ENCODE measurements around the gene GPI.
A peak's percentile ranks its signal among the peaks of the same experiment; 100 is the strongest.

GPI gene

DNA sequence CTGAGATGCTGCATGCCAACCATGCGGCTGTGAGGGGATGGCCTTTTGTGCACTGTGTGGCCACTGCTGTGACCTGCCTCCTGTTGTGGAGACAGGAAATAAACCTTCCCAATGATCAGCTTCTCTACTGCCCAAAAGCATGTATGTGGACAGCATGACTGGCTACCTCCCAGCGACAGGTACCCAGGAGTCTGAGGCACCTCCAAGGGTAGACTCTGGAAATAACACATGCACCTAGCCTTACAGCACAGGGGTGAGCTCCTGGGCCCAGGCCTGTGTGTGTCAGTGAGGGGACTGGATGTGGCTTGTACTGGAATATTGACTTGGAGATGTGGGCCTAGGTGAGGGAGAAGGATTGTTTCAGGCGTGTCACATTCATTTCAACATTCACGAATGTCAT is 7.6 kb upstream of the GPI start:
- in situ Hi-C loops (cut with HindIII; ENCODE audit: low sequenced_read_pairs) = no loop called here
- no peak overlapping the region for H3K4me3 ChIP-seq (ENCODE audit: low read depth, low read length)
- no peak for DNase-seq (ENCODE audit: low read depth)
- TF ChIP-seq, protein P1, sequence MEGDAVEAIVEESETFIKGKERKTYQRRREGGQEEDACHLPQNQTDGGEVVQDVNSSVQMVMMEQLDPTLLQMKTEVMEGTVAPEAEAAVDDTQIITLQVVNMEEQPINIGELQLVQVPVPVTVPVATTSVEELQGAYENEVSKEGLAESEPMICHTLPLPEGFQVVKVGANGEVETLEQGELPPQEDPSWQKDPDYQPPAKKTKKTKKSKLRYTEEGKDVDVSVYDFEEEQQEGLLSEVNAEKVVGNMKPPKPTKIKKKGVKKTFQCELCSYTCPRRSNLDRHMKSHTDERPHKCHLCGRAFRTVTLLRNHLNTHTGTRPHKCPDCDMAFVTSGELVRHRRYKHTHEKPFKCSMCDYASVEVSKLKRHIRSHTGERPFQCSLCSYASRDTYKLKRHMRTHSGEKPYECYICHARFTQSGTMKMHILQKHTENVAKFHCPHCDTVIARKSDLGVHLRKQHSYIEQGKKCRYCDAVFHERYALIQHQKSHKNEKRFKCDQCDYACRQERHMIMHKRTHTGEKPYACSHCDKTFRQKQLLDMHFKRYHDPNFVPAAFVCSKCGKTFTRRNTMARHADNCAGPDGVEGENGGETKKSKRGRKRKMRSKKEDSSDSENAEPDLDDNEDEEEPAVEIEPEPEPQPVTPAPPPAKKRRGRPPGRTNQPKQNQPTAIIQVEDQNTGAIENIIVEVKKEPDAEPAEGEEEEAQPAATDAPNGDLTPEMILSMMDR (IDR thresholded peaks at IDR 0.05; ENCODE audit: low read depth, low read length, missing control alignments) = no peak

DNA sequence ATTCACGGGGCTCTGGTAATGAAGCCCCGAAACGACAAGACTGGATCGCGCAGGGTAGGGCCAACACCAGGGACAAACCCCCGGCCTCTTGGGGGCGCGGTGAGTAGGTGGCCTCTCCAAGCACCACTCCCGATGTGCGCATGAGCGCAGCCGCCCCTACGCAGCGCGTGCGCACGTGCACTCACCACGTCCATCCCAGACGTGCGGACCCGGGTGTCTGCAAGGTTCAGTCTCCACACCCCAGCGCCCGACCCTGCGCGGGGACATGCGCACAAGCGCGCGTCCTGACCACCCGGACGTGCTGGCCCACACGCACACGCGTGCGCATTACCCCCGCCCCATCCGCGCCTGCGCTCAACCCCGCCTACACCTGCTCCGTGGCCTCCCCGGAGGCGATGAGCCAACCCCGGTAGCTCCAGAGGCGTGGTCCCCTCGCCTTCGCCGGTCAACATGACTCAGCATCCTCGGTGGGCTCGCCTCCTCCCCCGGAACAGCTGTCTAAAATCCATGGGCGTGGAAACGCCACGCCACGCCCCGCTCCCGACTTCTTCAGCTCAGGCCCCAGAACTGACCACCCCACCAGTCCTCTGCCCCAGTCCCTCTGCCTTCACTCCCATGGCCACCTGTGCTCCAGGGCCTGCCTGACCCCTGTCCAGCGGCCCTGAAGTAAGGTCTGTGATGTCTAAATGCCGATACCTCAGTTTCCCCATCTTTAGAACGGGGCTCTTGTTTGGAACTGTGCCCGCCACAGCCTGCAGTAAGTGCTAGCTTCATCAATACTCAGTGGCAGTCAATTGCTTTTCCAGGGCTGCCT is 5.6 kb upstream of the GPI start:
- in situ Hi-C loops (cut with HindIII; ENCODE audit: low sequenced_read_pairs) = no loop called here
- TF ChIP-seq, protein P1 (IDR thresholded peaks at IDR 0.05; ENCODE audit: low read depth, low read length, missing control alignments) = peak; percentile 59

DNA sequence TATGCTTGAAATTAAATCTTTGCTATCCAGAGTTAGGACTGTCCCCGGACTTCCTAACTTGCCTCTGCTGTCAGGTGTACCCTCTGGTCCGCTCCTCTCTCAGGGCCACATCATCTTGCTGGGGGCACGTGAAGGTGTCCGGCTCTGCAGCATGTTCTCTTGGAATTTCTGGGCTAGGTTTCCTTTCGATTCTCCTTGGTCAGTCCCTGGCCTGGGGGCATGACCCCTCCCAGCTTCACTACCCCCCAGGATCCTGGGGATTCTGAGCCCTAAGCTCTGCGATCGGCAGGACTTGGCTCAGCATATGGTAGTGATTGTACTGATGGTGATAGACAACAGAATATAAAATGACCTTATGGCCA is 5.1 kb upstream of the GPI start:
- in situ Hi-C loops (cut with HindIII; ENCODE audit: low sequenced_read_pairs) = no loop called here
- no peak for DNase-seq (ENCODE audit: low read depth)
- H3K4me3 ChIP-seq (ENCODE audit: low read depth, low read length) = peak overlapping the region; percentile 41
- TF ChIP-seq, protein P1 (IDR thresholded peaks at IDR 0.05; ENCODE audit: low read depth, low read length, missing control alignments) = no peak

More for the DNA sequence above, 5.6 kb upstream of the GPI start:
- peak overlapping the region; percentile 41 for H3K4me3 ChIP-seq (ENCODE audit: low read depth, low read length)
- peak; percentile 84 for DNase-seq (ENCODE audit: low read depth)

DNA sequence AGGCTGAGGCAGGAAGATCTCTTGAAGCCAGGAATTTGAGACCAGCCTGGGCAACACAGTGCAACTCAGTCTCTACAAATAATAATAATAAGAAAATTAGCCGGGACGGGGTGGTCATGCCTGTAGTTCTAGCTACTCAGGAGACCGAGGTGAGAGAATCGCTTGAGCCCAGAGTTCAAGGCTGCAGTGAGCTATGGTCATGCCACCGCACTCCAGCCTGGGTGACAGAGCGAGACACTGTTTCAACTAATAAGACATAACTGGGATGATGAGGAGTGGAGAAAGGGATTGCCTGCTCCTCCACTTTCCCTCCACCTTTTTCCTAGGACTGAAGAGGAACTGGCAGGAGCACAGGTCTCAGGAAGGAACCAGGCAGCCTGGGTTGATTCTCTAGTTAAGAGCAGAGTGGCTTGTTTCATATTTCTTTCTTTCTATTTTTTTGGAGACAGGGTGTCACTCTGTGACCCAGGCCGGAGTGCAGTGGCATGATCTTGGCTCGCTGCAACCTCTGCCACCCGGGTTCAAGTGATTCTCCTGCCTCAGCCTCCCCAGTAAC is 4.6 kb upstream of the GPI start:
- H3K4me3 ChIP-seq (ENCODE audit: low read depth, low read length) = no peak overlapping the region
- in situ Hi-C loops (cut with HindIII; ENCODE audit: low sequenced_read_pairs) = no loop called here
- no peak for DNase-seq (ENCODE audit: low read depth)
- TF ChIP-seq, protein P1 (IDR thresholded peaks at IDR 0.05; ENCODE audit: low read depth, low read length, missing control alignments) = no peak

DNA sequence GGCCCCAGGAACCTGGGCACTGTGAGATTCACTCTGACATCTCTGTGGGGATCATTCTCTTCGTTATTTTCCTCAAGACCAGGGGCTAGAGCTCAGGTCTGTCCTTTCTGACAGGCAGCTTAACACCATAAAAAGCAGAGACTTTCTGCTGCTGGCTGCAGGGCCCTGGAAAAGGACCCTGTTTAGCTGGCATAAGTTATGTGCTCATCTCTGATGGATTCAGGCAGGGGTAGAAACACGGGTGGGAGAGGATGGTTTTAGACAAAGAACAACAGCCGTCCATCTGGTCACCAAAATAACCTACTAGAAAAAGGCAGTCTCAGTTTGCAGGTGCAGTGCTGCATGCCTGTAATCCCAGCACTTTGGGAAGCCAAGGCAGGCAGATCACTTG is 2.3 kb upstream of the GPI start:
- TF ChIP-seq, protein P1 (IDR thresholded peaks at IDR 0.05; ENCODE audit: low read depth, low read length, missing control alignments) = no peak
- in situ Hi-C loops (cut with HindIII; ENCODE audit: low sequenced_read_pairs) = no loop called here
- H3K4me3 ChIP-seq (ENCODE audit: low read depth, low read length) = no peak overlapping the region
- no peak for DNase-seq (ENCODE audit: low read depth)

DNA sequence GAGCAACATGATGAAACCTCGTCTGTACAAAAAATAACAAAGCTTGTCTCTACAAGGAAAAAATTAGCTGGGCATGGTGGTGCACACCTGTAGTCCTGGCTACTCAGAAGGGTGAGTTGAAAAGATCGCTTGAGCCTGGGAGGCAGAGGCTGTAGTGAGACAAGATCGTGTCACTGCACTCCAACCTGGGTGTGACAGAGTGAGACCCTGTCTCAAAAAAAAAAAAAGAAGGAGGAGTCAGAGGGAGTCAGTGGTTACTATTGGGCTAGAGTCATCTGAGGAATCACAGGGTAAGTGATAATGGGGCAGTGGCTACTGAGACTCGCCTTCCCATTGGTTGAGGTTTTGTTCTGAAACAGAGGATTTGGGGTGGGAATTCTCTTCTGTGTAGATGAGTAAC is 1.9 kb upstream of the GPI start:
- H3K4me3 ChIP-seq (ENCODE audit: low read depth, low read length) = no peak overlapping the region
- no peak for DNase-seq (ENCODE audit: low read depth)
- TF ChIP-seq, protein P1 (IDR thresholded peaks at IDR 0.05; ENCODE audit: low read depth, low read length, missing control alignments) = no peak
- in situ Hi-C loops (cut with HindIII; ENCODE audit: low sequenced_read_pairs) = no loop called here

Measured in astrocyte of the cerebellum (primary cell).